ENCODE measurements around the gene TMEM82. TPM values are rescaled to one million over a fixed set of nuclear protein-coding genes. Genes with fewer than 3 reads are reported as not detected.

TMEM82 gene
- total and polyA plus RNA-seq, 9 of the 15 experiments (the other 6 are each of a cell fraction or from before 2014, with no cell fraction given), result not detected

DNA sequence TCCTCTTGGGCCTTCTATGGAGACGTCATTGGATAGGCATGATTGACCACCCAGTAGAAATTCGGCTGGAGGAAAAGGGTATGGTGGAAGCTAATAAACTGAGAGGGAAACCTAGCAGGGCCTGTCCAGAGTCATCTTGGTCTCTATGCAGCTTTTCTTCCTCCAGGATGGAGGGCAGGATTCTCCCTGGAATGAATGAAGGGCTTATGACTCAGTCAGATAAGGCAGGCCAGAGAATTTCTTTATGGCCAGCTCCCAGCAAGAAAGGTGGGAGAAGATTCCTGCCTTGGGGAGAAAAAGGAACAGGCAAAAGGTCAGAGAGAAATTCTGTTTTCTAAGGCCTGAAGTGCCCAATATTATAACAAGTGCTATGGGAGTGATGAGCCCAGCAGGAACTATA is 33.4 kb downstream of the TMEM82 start:
- ATAC-seq (no peak), DNase-seq (ENCODE audit: extremely low read depth in 1 of 4, low spot score in 3 of 4) (no peak), FAIRE-seq (no peak)
- BruUV-seq (replicated peaks), result no TSS peak
- Histone ChIP-seq H3K4me1 (replicated peaks in 1 of 2; ENCODE audit: control insufficient read depth in 2 of 2, insufficient read depth in 2 of 2, low read length in 2 of 2) (peaks cover 7 to 9% of the 10 kb centered on the region in 2 experiments; a peak in 4 of 5 replicates), H3K79me2 (ENCODE audit: control insufficient read depth, insufficient read depth, low read length) (no peaks in the 10 kb centered on the region), H3K9me1 (ENCODE audit: control insufficient read depth, insufficient read depth, low read length) (no peaks in the 10 kb centered on the region), H2AFZ (ENCODE audit: low read depth, low read length) (no peak overlapping the region), H3K9me3 (replicated peaks; ENCODE audit: control insufficient read depth, insufficient read depth, low read depth, low read length) (no peaks in the 10 kb centered on the region; the same call in 1 of the 2 replicates), H3K4me2 (ENCODE audit: insufficient read depth, low read length) (no peak overlapping the region), H3K36me3 (ENCODE audit: control insufficient read depth, insufficient read depth, low read length) (no peaks in the 10 kb centered on the region), H3K27me3 (ENCODE audit: control insufficient read depth in 2 of 2, insufficient read depth in 2 of 2, low read length in 2 of 2) (peaks cover 6 to 39% of the 10 kb centered on the region in 2 experiments; a peak in 4 of 5 replicates), H3K4me3 (no peak overlapping the region), H3K9ac (ENCODE audit: insufficient read depth in 1 of 2, low read depth in 2 of 2, low read length in 2 of 2) (no peak overlapping the region), H3K27ac (ENCODE audit: extremely low read depth, low read depth, low read length) (no peak overlapping the region), H4K20me1 (replicated peaks; ENCODE audit: control insufficient read depth, insufficient read depth, low read length) (no peaks in the 10 kb centered on the region)
- TF ChIP-seq ZNF24 (IDR thresholded peaks at IDR 0.05) (peak; percentile 66; the same call in 1 of the 2 replicates), HOXB6 (CRISPR knock-in tag; IDR thresholded peaks at IDR 0.05; ENCODE audit: borderline replicate concordance) (no peak)
- ChIA-PET POLR2A (interaction anchor here (0.9 to 1.1 kb wide), 3 partner anchors 9 to 73 kb away, joined by 4 to 6 read pairs (median 4); no protein-coding TSS in a partner anchor), CTCF (ENCODE audit: low intra/inter-chr PET ratio) (no interaction called here)
- in situ Hi-C loops (cut with MboI), result no loop called here
- 0% methylated on average over 2 of the region's 2 CpGs for WGBS (ENCODE audit: insufficient coverage, low coverage, missing lambda C conversion rate)
- intact Hi-C loops (cut with micrococcal nuclease), result no loop called here

DNA sequence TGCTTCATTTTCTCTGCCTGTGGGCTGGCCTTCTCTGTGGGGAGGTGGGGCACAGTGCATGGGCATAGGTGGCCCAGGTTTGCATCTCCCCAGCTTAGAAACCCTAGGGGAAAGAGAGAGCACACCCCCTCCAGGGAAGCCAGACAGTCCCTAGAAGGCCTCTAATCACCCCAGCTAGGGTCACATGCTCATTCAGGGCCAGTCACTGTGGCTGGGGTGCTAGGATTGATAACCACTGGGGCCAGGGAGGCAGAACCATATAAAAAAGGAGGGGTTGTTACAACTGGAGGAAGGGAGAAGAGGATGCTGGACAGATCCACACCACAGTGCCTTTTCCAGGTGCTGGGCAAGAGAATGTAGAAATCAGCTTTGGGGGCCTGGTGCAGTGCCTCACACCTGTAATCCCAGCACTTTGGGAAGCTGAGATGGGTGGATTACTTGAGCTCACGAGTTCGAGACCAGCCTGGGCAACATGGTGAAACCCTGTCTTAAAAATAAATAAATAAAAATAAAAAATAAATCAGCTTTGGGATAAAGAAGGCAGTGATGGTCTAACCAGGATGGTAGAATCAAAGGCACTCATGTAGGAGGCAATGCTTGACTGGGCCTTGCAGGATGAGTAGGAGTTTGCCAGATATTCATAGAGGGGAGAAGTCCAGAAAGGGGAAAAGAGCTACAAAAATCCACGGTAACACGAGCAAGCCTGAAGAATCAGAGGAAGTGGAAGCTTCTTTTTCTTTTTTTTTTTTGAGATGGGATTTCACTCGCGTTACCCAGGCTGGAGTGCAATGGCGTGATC is 35.8 kb downstream of the TMEM82 start:
- H3K4me3 ChIP-seq, result no peak overlapping the region
- H2AFZ ChIP-seq (ENCODE audit: low read depth, low read length), result no peak overlapping the region
- no peaks in the 10 kb centered on the region for H3K79me2 ChIP-seq (ENCODE audit: control insufficient read depth, insufficient read depth, low read length)
- H3K9me3 ChIP-seq (replicated peaks; ENCODE audit: control insufficient read depth, insufficient read depth, low read depth, low read length), result no peaks in the 10 kb centered on the region
- FAIRE-seq (no peak), ATAC-seq (peak; percentile 68), DNase-seq (ENCODE audit: extremely low read depth in 1 of 4, low spot score in 3 of 4) (peak in 1 of 4 experiments; percentile 18)
- H3K36me3 ChIP-seq (ENCODE audit: control insufficient read depth, insufficient read depth, low read length), result no peaks in the 10 kb centered on the region
- H4K20me1 ChIP-seq (replicated peaks; ENCODE audit: control insufficient read depth, insufficient read depth, low read length), result no peaks in the 10 kb centered on the region
- ChIA-PET CTCF (ENCODE audit: low intra/inter-chr PET ratio) (no interaction called here), POLR2A (interaction anchor here (0.7 to 1.0 kb wide), 5 partner anchors 8 to 84 kb away, joined by 3 to 4 read pairs (median 3); no protein-coding TSS in a partner anchor)
- H3K9ac ChIP-seq (ENCODE audit: insufficient read depth in 1 of 2, low read depth in 2 of 2, low read length in 2 of 2), result peak overlapping the region in 1 of 2 experiments; percentile 55; a peak in 1 of 4 replicates
- intact Hi-C loops (cut with micrococcal nuclease), result no loop called here
- 22% methylated on average over 7 of the region's 7 CpGs for WGBS (ENCODE audit: insufficient coverage, low coverage, missing lambda C conversion rate)
- H3K9me1 ChIP-seq (ENCODE audit: control insufficient read depth, insufficient read depth, low read length), result no peaks in the 10 kb centered on the region
- peaks cover 9 to 14% of the 10 kb centered on the region in 2 experiments; a peak in 4 of 5 replicates for H3K4me1 ChIP-seq (replicated peaks in 1 of 2; ENCODE audit: control insufficient read depth in 2 of 2, insufficient read depth in 2 of 2, low read length in 2 of 2)
- no peak overlapping the region for H3K4me2 ChIP-seq (ENCODE audit: insufficient read depth, low read length)
- in situ Hi-C loops (cut with MboI), result no loop called here
- BruUV-seq (replicated peaks), result no TSS peak
- H3K27ac ChIP-seq (ENCODE audit: extremely low read depth, low read depth, low read length), result no peak overlapping the region
- peaks cover 0 to 22% of the 10 kb centered on the region in 2 experiments; a peak in 2 of 5 replicates for H3K27me3 ChIP-seq (ENCODE audit: control insufficient read depth in 2 of 2, insufficient read depth in 2 of 2, low read length in 2 of 2)
- TF ChIP-seq, protein P1, sequence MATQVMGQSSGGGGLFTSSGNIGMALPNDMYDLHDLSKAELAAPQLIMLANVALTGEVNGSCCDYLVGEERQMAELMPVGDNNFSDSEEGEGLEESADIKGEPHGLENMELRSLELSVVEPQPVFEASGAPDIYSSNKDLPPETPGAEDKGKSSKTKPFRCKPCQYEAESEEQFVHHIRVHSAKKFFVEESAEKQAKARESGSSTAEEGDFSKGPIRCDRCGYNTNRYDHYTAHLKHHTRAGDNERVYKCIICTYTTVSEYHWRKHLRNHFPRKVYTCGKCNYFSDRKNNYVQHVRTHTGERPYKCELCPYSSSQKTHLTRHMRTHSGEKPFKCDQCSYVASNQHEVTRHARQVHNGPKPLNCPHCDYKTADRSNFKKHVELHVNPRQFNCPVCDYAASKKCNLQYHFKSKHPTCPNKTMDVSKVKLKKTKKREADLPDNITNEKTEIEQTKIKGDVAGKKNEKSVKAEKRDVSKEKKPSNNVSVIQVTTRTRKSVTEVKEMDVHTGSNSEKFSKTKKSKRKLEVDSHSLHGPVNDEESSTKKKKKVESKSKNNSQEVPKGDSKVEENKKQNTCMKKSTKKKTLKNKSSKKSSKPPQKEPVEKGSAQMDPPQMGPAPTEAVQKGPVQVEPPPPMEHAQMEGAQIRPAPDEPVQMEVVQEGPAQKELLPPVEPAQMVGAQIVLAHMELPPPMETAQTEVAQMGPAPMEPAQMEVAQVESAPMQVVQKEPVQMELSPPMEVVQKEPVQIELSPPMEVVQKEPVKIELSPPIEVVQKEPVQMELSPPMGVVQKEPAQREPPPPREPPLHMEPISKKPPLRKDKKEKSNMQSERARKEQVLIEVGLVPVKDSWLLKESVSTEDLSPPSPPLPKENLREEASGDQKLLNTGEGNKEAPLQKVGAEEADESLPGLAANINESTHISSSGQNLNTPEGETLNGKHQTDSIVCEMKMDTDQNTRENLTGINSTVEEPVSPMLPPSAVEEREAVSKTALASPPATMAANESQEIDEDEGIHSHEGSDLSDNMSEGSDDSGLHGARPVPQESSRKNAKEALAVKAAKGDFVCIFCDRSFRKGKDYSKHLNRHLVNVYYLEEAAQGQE (IDR thresholded peaks at IDR 0.05; ENCODE audit: borderline replicate concordance), result peak; percentile 35; the same call in 1 of the 2 replicates
- TF ChIP-seq, protein P1 (CRISPR knock-in tag; IDR thresholded peaks at IDR 0.05; ENCODE audit: low read depth), result no peak
- TF ChIP-seq, protein P2, sequence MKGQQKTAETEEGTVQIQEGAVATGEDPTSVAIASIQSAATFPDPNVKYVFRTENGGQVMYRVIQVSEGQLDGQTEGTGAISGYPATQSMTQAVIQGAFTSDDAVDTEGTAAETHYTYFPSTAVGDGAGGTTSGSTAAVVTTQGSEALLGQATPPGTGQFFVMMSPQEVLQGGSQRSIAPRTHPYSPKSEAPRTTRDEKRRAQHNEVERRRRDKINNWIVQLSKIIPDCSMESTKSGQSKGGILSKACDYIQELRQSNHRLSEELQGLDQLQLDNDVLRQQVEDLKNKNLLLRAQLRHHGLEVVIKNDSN (CRISPR knock-in tag; IDR thresholded peaks at IDR 0.05), result peak; percentile 64; the same call in 1 of the 2 replicates
